Activated CD8-positive, alpha-beta memory T cell treated with anti-CD3 and anti-CD28 coated beads for 4 hours (primary cell): ENCODE data around the gene CSTF2T.
"Not testable (repeated sequence)": the region's sequence is repeated elsewhere in the genome, so short reads cannot be mapped to it uniquely, and the experiment has no call there.

Source experiments
- DNase-seq, 2 donors: peaks; one replicate each; pipeline ENCODE4 v3.0.0-alpha.2; 2020; ENCODE audit warnings: low read depth in 2 of 2

The CSTF2T gene

DNA sequence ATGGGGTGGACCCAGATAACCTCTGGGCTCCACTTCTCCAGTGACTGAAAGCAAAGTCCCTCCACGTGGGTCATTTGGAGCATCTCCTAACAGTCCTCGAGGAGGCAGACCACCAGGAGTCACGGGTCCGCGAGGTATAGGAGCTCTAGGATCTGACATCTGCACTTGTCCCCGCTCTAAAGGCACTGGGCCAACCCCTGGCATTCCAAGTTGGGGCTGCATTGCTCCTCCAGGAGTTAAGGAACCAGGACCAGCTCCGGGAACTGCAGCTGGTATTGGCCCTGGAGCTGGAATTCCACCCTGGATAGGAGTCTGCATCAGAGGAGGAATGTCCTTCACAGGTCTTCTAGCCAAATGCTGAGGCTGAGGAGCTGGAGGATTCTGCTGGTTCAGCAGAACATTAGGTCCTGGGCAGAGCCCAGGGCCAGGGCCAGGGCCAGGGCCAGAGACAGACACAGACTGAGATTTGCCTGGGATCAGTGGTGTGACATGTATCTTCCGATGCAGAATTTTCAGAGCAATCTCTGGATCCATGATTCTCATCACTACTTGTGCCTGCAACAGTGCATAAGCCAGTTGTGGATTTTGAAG is 827 bp downstream of the CSTF2T start:
- no peak for DNase-seq

- no peak for DNase-seq
These were observed 3.1 kb downstream of the CSTF2T start for GRCh38 chr10:51696251-51696650.

DNA sequence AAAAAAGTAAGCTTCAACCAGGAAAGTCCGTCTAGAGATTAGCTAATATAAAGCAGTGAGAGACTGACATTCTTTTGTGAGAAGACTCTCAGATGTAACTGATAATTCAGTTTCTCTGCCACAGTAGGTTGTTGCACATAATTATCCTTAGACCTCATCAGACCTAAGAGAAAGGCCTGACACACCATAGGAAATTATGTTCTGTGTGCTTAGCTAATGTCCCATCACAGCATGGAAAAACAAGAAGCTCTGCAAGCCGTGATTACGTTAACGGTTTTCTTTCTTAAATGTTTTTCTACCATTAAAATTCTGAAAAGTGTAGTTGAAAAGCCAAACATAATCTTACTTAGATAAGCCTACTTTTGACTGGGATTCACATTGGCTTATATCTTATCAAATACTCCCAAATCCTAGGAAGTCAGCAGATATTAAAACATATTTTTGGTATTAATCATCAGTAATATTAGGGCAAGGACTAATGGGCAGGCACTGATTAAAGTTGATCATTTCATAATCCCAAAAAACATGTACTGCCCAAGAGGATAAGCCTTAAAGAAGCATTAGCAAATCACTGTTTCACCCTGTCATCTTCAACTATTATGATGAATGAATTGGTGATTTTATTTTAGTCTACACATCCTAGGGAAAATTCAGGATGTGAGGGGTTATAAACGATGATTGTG is 5.2 kb downstream of the CSTF2T start:
- DNase-seq: no peak

- no peak for DNase-seq
These were observed 8.3 kb downstream of the CSTF2T start for GRCh38 chr10:51691135-51691534.

DNA sequence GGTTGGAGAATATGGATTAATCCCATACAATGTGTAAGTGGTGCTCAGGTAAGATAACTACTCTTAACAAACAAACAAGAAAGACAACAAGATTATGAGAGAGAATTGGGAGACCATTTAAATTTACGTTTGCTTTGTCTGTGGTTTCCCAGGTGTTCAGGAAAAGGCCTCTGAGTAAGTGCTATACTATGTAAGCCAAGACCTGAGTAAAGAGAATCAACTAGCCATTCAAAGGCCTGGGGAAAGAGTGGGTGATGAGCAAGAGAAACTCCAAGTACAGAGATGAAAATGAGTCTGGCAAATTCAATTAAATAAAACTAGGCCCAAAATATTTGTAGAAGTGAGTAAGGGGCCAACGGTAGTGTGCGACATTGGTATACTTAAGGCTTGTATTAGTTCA is 9.9 kb downstream of the CSTF2T start:
- DNase-seq: no peak

GRCh38 chr10:51688826-51689225 is 10.6 kb downstream of the CSTF2T start:
- DNase-seq: not testable (repeated sequence)

GRCh38 chr10:51687296-51687695 is 12.1 kb downstream of the CSTF2T start:
- no peak for DNase-seq

DNA sequence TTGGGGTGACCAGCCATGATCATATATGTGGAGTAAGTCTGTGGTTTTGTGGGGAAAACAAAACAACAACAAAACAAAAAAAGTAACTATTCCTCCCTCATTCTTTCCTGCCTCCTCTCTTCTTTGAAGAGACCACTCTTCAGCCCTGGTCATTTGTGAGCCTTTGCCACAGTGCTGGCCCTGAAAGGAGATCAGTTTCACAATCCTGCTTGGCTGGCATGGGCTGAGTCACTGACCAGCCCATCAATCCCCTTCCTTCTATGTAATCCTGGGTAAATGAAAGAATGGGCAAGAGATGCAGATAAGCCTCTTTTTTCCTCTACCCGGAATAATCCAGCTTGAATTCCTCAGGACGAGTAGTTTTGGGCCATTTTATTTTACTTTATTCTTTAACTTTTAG is 13.6 kb downstream of the CSTF2T start:
- DNase-seq: no peak

GRCh38 chr10:51683031-51683691 is 16.2 kb downstream of the CSTF2T start:
- no peak for DNase-seq

DNA sequence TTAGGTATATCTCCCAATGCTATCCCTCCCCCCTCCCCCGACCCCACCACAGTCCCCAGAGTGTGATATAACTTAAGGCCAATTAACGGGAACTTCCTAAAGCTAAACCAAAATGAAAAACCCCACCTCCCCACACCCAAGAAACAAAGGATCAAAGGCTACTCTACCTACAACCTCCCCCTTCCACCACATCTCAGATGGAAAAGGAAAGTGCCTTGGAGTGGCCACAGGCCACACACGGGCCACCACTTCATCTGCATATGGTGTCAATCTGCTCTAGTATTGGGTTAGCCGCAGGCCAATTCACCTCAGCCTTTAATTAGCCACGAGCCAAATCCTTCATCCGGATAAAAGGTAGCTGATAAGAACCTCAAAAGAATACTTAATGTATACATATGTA is 19.6 kb downstream of the CSTF2T start:
- DNase-seq: no peak

DNA sequence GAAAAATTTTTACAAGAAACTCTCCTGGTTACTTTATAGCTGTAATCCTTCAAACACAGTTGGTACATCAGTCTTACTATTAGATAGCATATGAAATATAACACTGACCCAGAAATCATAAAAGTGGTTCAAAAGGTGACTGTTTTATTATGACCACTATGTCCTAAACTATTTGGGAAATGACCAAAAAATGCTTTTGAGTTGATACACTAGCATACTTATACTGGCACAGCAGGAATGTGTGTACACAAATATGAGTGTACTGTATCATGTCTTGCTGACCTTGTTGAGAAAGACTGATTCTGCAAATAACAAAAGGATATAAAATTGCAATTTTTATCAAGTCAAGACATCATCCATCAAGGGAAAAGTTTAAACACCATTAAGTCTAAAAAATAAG is 24.3 kb downstream of the CSTF2T start:
- no peak for DNase-seq

- DNase-seq: no peak
These were observed 27.3 kb downstream of the CSTF2T start for GRCh38 chr10:51672039-51672535.

GRCh38 chr10:51669041-51669440 is 30.4 kb downstream of the CSTF2T start:
- DNase-seq: no peak

- no peak for DNase-seq
These were observed 31.1 kb downstream of the CSTF2T start for GRCh38 chr10:51668336-51668689.

- DNase-seq: no peak
These were observed 31.6 kb downstream of the CSTF2T start for GRCh38 chr10:51667678-51668335.

GRCh38 chr10:51666456-51666855 is 32.9 kb downstream of the CSTF2T start:
- DNase-seq: no peak

DNA sequence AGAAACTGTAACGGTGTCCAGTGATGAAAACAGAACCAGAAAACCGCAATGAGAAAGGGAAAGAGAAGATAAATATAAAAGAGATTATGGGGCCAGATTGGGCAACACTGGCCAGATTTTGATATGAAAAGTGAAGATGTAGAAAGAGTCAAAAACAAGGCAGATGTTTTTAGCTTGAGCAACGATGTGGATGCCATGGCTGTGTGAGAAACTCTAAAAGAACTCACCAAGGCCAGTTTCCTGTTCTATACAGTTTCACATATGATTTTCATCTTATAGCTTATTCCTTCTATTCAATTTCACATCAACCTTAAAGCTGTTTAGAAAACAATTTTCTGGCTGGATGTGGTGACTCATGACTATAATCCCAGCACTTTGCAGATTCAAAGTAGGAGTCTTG is 36.3 kb downstream of the CSTF2T start:
- no peak for DNase-seq

DNA sequence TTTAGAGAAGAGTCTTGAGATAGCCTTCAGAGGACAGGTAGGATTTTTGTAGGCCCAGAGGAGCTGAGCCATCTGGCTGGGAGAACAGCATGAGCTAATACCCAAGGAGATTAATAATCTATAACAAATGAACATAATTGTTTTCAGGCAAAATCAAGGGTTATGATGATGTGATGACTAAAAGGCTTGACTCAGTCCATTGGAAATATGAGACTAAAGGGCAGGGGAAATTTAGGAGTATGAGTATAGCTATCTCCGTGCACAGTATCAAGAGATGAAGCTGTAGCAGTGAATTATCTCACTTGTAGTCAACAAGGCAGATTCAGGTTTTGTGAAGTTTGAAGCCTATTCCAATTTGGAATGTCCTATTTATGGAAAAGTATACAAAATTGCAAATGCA is 40.1 kb downstream of the CSTF2T start:
- no peak for DNase-seq

DNA sequence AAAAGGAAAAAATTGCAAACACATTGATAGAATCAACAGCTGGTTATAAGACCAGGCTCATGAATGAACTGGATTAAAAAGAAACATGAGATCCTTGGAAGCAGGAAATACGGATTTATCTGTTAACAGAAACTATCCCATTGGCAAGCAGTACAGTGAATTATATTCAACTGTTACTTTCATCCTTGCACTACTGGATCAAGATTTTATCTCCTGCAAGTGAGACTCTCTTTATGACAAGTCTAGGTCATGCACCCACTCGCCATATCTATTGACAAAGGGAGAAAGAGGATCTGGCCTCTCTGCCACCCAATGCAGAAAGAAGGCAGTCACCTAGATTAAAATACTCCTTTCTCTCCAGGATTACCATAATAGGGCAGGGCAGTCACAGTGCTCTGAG is 41.4 kb downstream of the CSTF2T start:
- no peak for DNase-seq

DNA sequence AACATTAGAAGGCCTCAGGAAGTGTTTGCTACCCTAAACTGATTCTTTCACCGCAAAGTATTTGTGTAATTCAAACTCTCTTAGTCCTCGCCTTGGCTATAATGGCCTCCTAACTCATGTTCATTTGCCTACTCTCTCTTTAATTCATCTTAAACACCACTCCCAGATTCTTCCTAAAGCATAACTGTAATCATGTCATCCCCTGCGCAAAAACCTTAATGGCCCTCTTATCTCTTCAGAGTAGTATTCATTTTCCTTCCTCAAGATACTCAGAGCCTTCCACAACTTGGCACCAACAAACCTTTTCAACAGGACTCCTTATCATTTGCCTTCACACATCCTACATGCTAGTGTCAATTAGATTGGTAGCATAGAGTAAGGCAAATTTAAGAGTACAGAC is 42.9 kb downstream of the CSTF2T start:
- DNase-seq: no peak

GRCh38 chr10:51654918-51655317 is 44.5 kb downstream of the CSTF2T start:
- DNase-seq: no peak

DNA sequence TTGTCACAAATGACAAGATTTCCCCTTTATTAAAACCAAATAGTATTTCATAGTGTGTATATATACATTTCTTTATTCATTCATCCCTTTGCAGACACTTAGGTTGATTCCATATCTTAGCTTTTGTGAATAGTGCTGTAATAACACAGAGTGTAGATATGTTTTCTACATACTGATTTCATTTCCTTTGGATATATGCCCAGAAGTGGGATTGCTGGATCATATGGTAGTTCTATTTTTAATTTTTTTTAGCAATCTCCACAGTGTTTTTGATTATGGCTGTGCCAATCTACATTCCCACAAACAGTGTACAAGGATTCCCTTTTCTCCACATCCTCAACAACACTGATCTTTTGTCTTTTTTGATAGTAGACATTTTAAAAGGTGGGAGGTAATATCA is 46.4 kb downstream of the CSTF2T start:
- DNase-seq: no peak

GRCh38 chr10:51651063-51651462 is 48.3 kb downstream of the CSTF2T start:
- no peak for DNase-seq
